Lower leg skin (tissue), 4 donors: ENCODE data around the gene ANKMY2. TPM values are rescaled to one million over a fixed set of nuclear protein-coding genes. Genes with fewer than 3 reads are reported as not detected.

Source experiments
- DNase-seq, 2 donors: peaks; one replicate each; pipeline ENCODE4 v3.0.0-alpha.2; 2019; ENCODE audit warnings: low spot score in 2 of 2
- H3K4me3 ChIP-seq: fragments of 200-600 bp; sonication (generic); 2 replicates; pipeline ENCODE4 v1.5.1; 2017; ENCODE audit warnings: mild to moderate bottlenecking, low read depth; ENCODE audit not compliant: poor library complexity, severe bottlenecking
- CTCF ChIP-seq, 3 donors: fragments of 450-650 bp; IDR thresholded peaks; one replicate each; pipeline ENCODE4 v1.5.1; 2016; ENCODE audit warnings: antibody characterized with exemption in 3 of 3, mild to moderate bottlenecking in 3 of 3, moderate library complexity in 2 of 3
- POLR2A ChIP-seq, 2 donors: fragments of 450-650 bp; IDR thresholded peaks; one replicate each; pipeline ENCODE4 v1.6.1; 2016 to 2017; ENCODE audit warnings: antibody characterized with exemption in 2 of 2, mild to moderate bottlenecking in 1 of 2, moderate library complexity in 1 of 2
- WGBS, 2 donors: methylation state at CpG; one replicate each; pipeline ENCODE4 v1.1.5; 2018; 5-methylcytosine and 5-hydroxymethylcytosine counted together
- intact Hi-C: fragments of 100-400 bp; cut with DNase I; formaldehyde crosslinking; loops from one replicate; pipeline ENCODE4 v1.15.0; 2023; ENCODE audit warnings: low total_unique reads
- total RNA-seq, 4 donors: library from RNA; depleted of rRNA; stranded (reverse); fragments of >200 nt; gene quantifications; one replicate each; pipeline ENCODE4 v1.1.0, GENCODE V29; 2016

The ANKMY2 gene
- total RNA-seq, 4 donors from 2014 or later: 5.5 to 14.5 (median 9.9) TPM

DNA sequence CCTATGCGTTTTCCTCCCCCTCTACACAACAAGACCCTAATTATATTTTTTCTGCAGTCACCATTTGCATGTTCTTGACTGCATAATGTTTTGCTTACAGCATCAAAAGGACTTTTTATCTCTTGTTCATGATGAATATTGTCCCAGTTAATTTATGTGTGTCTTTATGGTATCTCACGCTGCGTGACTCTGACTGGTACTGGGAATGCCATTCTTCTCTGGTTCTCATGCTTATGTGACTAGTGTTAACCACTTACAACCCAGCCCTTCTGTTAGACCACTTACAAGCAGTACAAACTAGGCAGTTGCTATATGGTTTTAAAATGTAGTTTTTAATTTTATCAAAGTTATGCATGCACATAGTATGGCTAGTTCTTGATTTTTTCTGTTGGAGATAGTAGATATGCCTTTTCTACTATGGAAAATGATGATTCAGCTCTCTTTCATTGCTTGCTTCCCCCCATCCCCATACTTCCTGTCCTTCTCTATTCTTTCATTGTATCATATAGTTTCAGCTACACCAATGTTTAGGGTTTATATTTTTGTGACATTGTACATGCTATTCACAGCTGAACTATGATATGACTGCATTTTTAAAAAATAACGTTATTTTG lies 25.3 kb upstream of the ANKMY2 start:
- intact Hi-C loops: no loop called here
- no peak overlapping the region for H3K4me3 ChIP-seq
- no peak for DNase-seq
- 89 to 92% methylated on average over 4 of the region's 4 CpGs for WGBS, 2 donors
- TF ChIP-seq CTCF (IDR thresholded peaks at IDR 0.05) (no peak), POLR2A (IDR thresholded peaks at IDR 0.05) (no peak)

DNA sequence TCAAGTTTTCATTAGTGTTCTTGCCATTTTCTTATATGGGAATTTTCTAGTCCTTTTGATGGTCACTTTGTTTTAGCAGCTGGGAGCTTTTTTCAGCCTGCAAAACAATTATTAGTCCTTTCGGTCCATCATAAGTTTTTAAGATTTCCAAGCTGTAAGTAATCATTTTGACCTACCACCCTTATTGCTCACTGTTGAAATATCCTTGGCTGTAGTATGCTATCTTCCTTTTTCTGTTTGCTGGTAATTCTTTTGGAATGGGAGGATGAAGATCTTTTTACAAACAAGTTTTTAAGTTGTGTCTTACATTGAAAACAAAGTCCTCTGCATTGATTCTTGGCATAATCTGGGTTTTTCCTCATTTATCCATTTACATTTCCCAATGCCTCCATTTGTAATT lies 24.5 kb upstream of the ANKMY2 start:
- no peak overlapping the region for H3K4me3 ChIP-seq
- intact Hi-C loops: no loop called here
- 43 to 75% methylated on average over 1 of the region's 1 CpG for WGBS, 2 donors
- TF ChIP-seq POLR2A (IDR thresholded peaks at IDR 0.05) (no peak), CTCF (IDR thresholded peaks at IDR 0.05) (no peak)
- DNase-seq: no peak

- WGBS, 2 donors: 85 to 86% methylated on average over 2 of the region's 2 CpGs
- intact Hi-C loops: no loop called here
- no peak overlapping the region for H3K4me3 ChIP-seq
- TF ChIP-seq POLR2A (IDR thresholded peaks at IDR 0.05) (no peak), CTCF (IDR thresholded peaks at IDR 0.05) (no peak)
- no peak for DNase-seq
Measured at GRCh38 chr7:16669581-16669980, 24.0 kb upstream of the ANKMY2 start.

DNA sequence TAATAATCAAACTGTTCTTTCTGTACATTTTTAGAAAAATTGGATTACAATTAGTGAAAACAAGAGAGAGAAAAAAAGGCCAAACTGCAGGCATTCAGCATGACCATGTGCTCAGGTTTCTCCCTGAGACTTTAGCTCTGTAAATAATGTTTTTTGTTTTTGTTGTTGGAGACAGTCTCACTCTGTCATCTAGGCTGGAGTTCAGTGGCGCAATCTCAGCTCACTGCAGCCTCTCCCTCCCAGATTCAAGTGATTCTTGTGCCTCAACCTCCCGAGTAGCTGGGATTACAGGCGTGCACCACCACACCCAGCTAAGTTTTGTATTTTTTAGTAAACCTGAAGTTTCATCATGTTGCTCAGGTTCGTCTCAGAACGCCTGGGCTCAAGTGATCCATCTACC lies 23.4 kb upstream of the ANKMY2 start:
- intact Hi-C loops: no loop called here
- H3K4me3 ChIP-seq: no peak overlapping the region
- WGBS, 2 donors: 88 to 94% methylated on average over 5 of the region's 5 CpGs
- TF ChIP-seq CTCF (IDR thresholded peaks at IDR 0.05) (no peak), POLR2A (IDR thresholded peaks at IDR 0.05) (no peak)
- DNase-seq: no peak

- no peak overlapping the region for H3K4me3 ChIP-seq
- peak; percentile 73 to 89 for DNase-seq
- WGBS, 2 donors: 29 to 41% methylated on average over 11 of the region's 11 CpGs
- intact Hi-C loops: no loop called here
- no peak for TF ChIP-seq CTCF (IDR thresholded peaks at IDR 0.05)
- no peak for TF ChIP-seq POLR2A (IDR thresholded peaks at IDR 0.05)
Measured at GRCh38 chr7:16668049-16668858, 22.7 kb upstream of the ANKMY2 start.
